GM12878 (cell line): ENCODE data around the gene TEX13D. TPM values are rescaled to one million over a fixed set of nuclear protein-coding genes. Genes with fewer than 3 reads are reported as not detected.

Source experiments
- ATAC-seq: fragments of 200-7000 bp; cut with Tn5 transposase; 3 replicates; pipeline ENCODE4 v1.9.1; 2020; ENCODE audit warnings: mild to moderate bottlenecking, moderate library complexity
- BruUV-seq: library from RNA; stranded (reverse); fragments of 400-500 nt; replicated peaks from 2 replicates; lab custom pipeline; 2021; lab: Mats Ljungman, UMichigan
- CTCF ChIA-PET: fragments of 300-600 bp; sonication (Branson Sonifier 250); formaldehyde crosslinking; extraction: SDS; loops from one replicate; lab custom pipeline; 2021; ENCODE audit warnings: inconsistent platforms; lab: Yijun Ruan, JAX
- POLR2A ChIA-PET: fragments of 350-600 bp; formaldehyde crosslinking; extraction: SDS; loops from one replicate; lab custom pipeline; 2021; ENCODE audit warnings: inconsistent platforms; lab: Charles Lee
- RAD21 ChIA-PET: fragments of 300-600 bp; sonication (Branson Sonifier 250); formaldehyde crosslinking; loops from one replicate; lab custom pipeline; 2023; ENCODE audit warnings: antibody characterized with exemption; ENCODE audit not compliant: unreplicated experiment; lab: Charles Lee
- SMC1A ChIA-PET: fragments of 300-600 bp; sonication (Branson Sonifier 250); formaldehyde crosslinking; loops from one replicate; lab custom pipeline; 2023; ENCODE audit not compliant: unreplicated experiment, uncharacterized antibody; lab: Charles Lee
- DNase-seq: peaks from one replicate; pipeline ENCODE4 v3.0.0-alpha.2; 2011; ENCODE audit warnings: low read depth, low spot score
- FAIRE-seq: peaks from 3 replicates; lab custom pipeline; 2011; peaks lifted over from hg19 to GRCh38; lab: Jason Lieb, UNC
- H2AFZ ChIP-seq: 2 replicates; pipeline ENCODE4 v1.6.0; 2011; ENCODE audit warnings: low read depth, low read length, control low read depth; ENCODE audit not compliant: control insufficient read depth
- H3K27ac ChIP-seq: 2 replicates; pipeline ENCODE4 v1.5.1; 2011; ENCODE audit warnings: control low read depth; ENCODE audit not compliant: control insufficient read depth, insufficient read depth
- H3K27me3 ChIP-seq, 2 experiments: replicated peaks in 1 of 2; 2 replicates each; pipeline versions ENCODE4 v1.6.0 to v1.6.1; 2011; ENCODE audit warnings: low read length in 1 of 2; ENCODE audit not compliant: control insufficient read depth in 2 of 2, insufficient read depth in 2 of 2
- H3K36me3 ChIP-seq, 2 experiments: 2 replicates each; pipeline ENCODE4 v1.5.1; 2011; ENCODE audit warnings: low read length in 1 of 2; ENCODE audit not compliant: control insufficient read depth in 2 of 2, insufficient read depth in 2 of 2
- H3K4me1 ChIP-seq: 2 replicates; pipeline ENCODE4 v1.6.1; 2011; ENCODE audit warnings: mild to moderate bottlenecking, low read length, moderate library complexity, mixed read lengths; ENCODE audit not compliant: control insufficient read depth, insufficient read depth
- H3K4me2 ChIP-seq: 2 replicates; pipeline ENCODE4 v1.6.0; 2011; ENCODE audit warnings: control low read depth; ENCODE audit not compliant: control insufficient read depth, insufficient read depth
- H3K4me3 ChIP-seq: fragments of 200-600 bp; sonication (generic); 2 replicates; pipeline ENCODE4 v1.5.1; 2016
- H3K79me2 ChIP-seq: 2 replicates; pipeline ENCODE4 v1.6.0; 2011; ENCODE audit warnings: low read length; ENCODE audit not compliant: control insufficient read depth, insufficient read depth
- H3K9ac ChIP-seq: 2 replicates; pipeline ENCODE4 v1.8.0; 2011; ENCODE audit warnings: low read length, control low read depth, mixed read lengths; ENCODE audit not compliant: control insufficient read depth, insufficient read depth
- H3K9me3 ChIP-seq: replicated peaks from 3 replicates; pipeline ENCODE4 v1.5.1; 2011; ENCODE audit warnings: mild to moderate bottlenecking, low read length; ENCODE audit not compliant: control insufficient read depth, insufficient read depth
- H4K20me1 ChIP-seq: 2 replicates; pipeline ENCODE4 v1.6.0; 2011; ENCODE audit not compliant: control insufficient read depth, insufficient read depth
- ESRRA ChIP-seq: IDR thresholded peaks from 2 replicates; pipeline ENCODE4 v1.6.1; 2012; ENCODE audit warnings: mild to moderate bottlenecking, low read length, improper control_type of control experiment
- FOXK2 ChIP-seq: fragments of 450-650 bp; IDR thresholded peaks from 2 replicates; pipeline ENCODE4 v1.6.1; 2017; ENCODE audit warnings: mild to moderate bottlenecking, moderate library complexity
- FOXM1 ChIP-seq: IDR thresholded peaks from 2 replicates; pipeline ENCODE4 v1.6.1; 2012; ENCODE audit warnings: low read depth, mild to moderate bottlenecking, inconsistent platforms, low read length, moderate library complexity
- MTA3 ChIP-seq: IDR thresholded peaks from 2 replicates; pipeline ENCODE4 v1.6.1; 2012; ENCODE audit warnings: low read length, inconsistent platforms, borderline replicate concordance
- POLR2AphosphoS5 ChIP-seq: IDR thresholded peaks from 2 replicates; pipeline ENCODE4 v1.6.1; 2011; ENCODE audit warnings: mild to moderate bottlenecking, low read length, inconsistent platforms
- RAD51 ChIP-seq: fragments of 450-650 bp; IDR thresholded peaks from 2 replicates; pipeline ENCODE4 v1.6.1; 2016; ENCODE audit warnings: moderate library complexity, mild to moderate bottlenecking, inconsistent platforms
- RFX5 ChIP-seq: IDR thresholded peaks from 2 replicates; pipeline ENCODE4 v1.6.1; 2011; ENCODE audit warnings: low read depth, low read length, improper control_type of control experiment
- SKIL ChIP-seq: fragments of 450-650 bp; IDR thresholded peaks from 2 replicates; pipeline ENCODE4 v1.6.1; 2017; ENCODE audit warnings: mild to moderate bottlenecking, low read depth, inconsistent platforms; ENCODE audit not compliant: poor library complexity, severe bottlenecking
- SMAD5 ChIP-seq: IDR thresholded peaks from 2 replicates; pipeline ENCODE4 v1.6.1; 2016; ENCODE audit warnings: antibody characterized with exemption, low read depth
- SRF ChIP-seq, 2 experiments: IDR thresholded peaks; 2 replicates each; pipeline ENCODE4 v1.6.1; 2011; ENCODE audit warnings: low read depth in 2 of 2, low read length in 2 of 2, mild to moderate bottlenecking in 1 of 2, moderate library complexity in 1 of 2
- ZBED1 ChIP-seq: IDR thresholded peaks from 2 replicates; pipeline ENCODE4 v1.6.1; 2016; ENCODE audit warnings: borderline replicate concordance
- ZNF274 ChIP-seq: IDR thresholded peaks from one replicate; pipeline ENCODE4 v1.8.0; 2011; ENCODE audit not compliant: insufficient read length, insufficient read depth
- ZNF592 ChIP-seq: fragments of 450-650 bp; IDR thresholded peaks from 2 replicates; pipeline ENCODE4 v1.6.1; 2017; ENCODE audit warnings: mild to moderate bottlenecking, moderate library complexity
- ZNF687 ChIP-seq: fragments of 450-650 bp; IDR thresholded peaks from 2 replicates; pipeline ENCODE4 v1.6.1; 2017; ENCODE audit warnings: mild to moderate bottlenecking, moderate library complexity
- WGBS: methylation state at CpG from one replicate; pipeline ENCODE4 v1.1.6; 2016; ENCODE audit warnings: low lambda C conversion rate; ENCODE audit not compliant: insufficient replicate concordance, insufficient coverage; ENCODE audit errors: missing lambda C conversion rate; 5-methylcytosine and 5-hydroxymethylcytosine counted together
- in situ Hi-C: fragments of 300-500 bp; cut with MboI; formaldehyde crosslinking; loops from 9 replicates; pipeline ENCODE4 v1.14.3; 2018; ENCODE audit warnings: mixed read lengths
- intact Hi-C: fragments of 100-400 bp; cut with micrococcal nuclease; formaldehyde crosslinking; loops from one replicate; pipeline ENCODE4 v1.14.2; 2022; ENCODE audit not compliant: unreplicated experiment
- polyA plus RNA-seq, 11 experiments: library from polyadenylated mRNA; depleted of rRNA in 4 of 11; unstranded in 6 of 11; stranded (reverse) in 5 of 11; fragments of >200 nt; fragmentation: Nextera tagmentation in 4 of 11; fragmentation: Illumina TruSeq in 1 of 11; extraction: Ambion mirVana in 4 of 11; extraction: Trizol in 1 of 11; gene quantifications; 1 replicate in 1 of 11; 2 replicates in 10 of 11; pipeline versions ENCODE4 v1.2.1 to v1.2.3, GENCODE V29; 2011 to 2016; ENCODE audit warnings: inconsistent platforms in 2 of 11, missing spikeins in 2 of 11, low read depth in 1 of 11
- total RNA-seq, 4 experiments: library from RNA; depleted of rRNA in 3 of 4; stranded (reverse); fragments of >200 nt in 3 of 4; fragmentation: Illumina TruSeq in 1 of 4; extraction: Trizol in 1 of 4; gene quantifications; 2 replicates each; pipeline versions ENCODE4 v1.2.1 to v1.2.3, GENCODE V29; 2013 to 2021

The TEX13D gene
- total and polyA plus RNA-seq, 10 of the 15 experiments (the other 5 are each of a cell fraction or from before 2014, with no cell fraction given): 0.11 to 2.9 (median 0.19) TPM; not detected in 1

- ChIA-PET RAD21 (interaction anchor here (0.7 kb wide), 1 partner anchor 12 kb away, joined by 3 read pairs; no protein-coding TSS in a partner anchor), SMC1A (no interaction called here), CTCF (interaction anchor here (1.8 kb wide), 1 partner anchor 28 kb away, joined by 4 read pairs; no protein-coding TSS in a partner anchor), POLR2A (no interaction called here)
- no peak for DNase-seq
- Histone ChIP-seq H3K9me3 (no peaks in the 10 kb centered on the region; the same call in 2 of the 3 replicates), H3K79me2 (no peaks in the 10 kb centered on the region), H4K20me1 (no peaks in the 10 kb centered on the region), H3K9ac (no peak overlapping the region), H3K27me3 (no peaks in the 10 kb centered on the region; a peak in 1 of 4 replicates), H2AFZ (no peak overlapping the region), H3K36me3 (no peaks in the 10 kb centered on the region), H3K4me3 (no peak overlapping the region), H3K27ac (no peak overlapping the region), H3K4me2 (no peak overlapping the region), H3K4me1 (no peaks in the 10 kb centered on the region)
- intact Hi-C loops: no loop called here
- 25% methylated on average over 7 of the region's 7 CpGs for WGBS
- FAIRE-seq: no peak
- ATAC-seq: peak; percentile 35; the same call in 2 of the 3 replicates
- no TSS peak for BruUV-seq
- in situ Hi-C loops: no loop called here
- TF ChIP-seq ZBED1 (no peak), SMAD5 (no peak), POLR2AphosphoS5 (no peak), SRF (IDR thresholded peaks at IDR 0.05; ENCODE audit: low read depth in 2 of 2, low read length in 2 of 2) (no peak), ZNF274 (no peak), RAD51 (no peak), ZNF592 (no peak), RFX5 (no peak), ZNF687 (no peak), SKIL (no peak), MTA3 (no peak), FOXM1 (no peak), ESRRA (no peak), FOXK2 (no peak)
Observed at GRCh38 chrX:124342174-124342867, 9.9 kb downstream of the TEX13D start.
